Neural cell (in vitro differentiated cells): ENCODE data around the gene OR56A4.

ENCODE experiments used
- CTCF ChIP-seq: fragments of 450-650 bp; IDR thresholded peaks from 2 replicates; pipeline ENCODE4 v1.5.1; 2014; ENCODE audit warnings: antibody characterized with exemption, mild to moderate bottlenecking, moderate library complexity; ENCODE audit not compliant: poor library complexity, severe bottlenecking
- EP300 ChIP-seq: fragments of 450-650 bp; conservative IDR thresholded peaks from 2 replicates; pipeline ENCODE4 v1.6.1; 2014; ENCODE audit warnings: antibody characterized with exemption, mild to moderate bottlenecking, moderate library complexity; ENCODE audit not compliant: poor library complexity, severe bottlenecking
- POLR2AphosphoS5 ChIP-seq: IDR thresholded peaks from 2 replicates; pipeline ENCODE4 v1.6.1; 2012
- TF ChIP-seq, protein P1 (sequence below): IDR thresholded peaks from 2 replicates; pipeline ENCODE4 v1.6.1; 2012; ENCODE audit warnings: borderline replicate concordance

- TF ChIP-seq CTCF (no peak), EP300 (no peak), POLR2AphosphoS5 (no peak)
- TF ChIP-seq, protein P1, sequence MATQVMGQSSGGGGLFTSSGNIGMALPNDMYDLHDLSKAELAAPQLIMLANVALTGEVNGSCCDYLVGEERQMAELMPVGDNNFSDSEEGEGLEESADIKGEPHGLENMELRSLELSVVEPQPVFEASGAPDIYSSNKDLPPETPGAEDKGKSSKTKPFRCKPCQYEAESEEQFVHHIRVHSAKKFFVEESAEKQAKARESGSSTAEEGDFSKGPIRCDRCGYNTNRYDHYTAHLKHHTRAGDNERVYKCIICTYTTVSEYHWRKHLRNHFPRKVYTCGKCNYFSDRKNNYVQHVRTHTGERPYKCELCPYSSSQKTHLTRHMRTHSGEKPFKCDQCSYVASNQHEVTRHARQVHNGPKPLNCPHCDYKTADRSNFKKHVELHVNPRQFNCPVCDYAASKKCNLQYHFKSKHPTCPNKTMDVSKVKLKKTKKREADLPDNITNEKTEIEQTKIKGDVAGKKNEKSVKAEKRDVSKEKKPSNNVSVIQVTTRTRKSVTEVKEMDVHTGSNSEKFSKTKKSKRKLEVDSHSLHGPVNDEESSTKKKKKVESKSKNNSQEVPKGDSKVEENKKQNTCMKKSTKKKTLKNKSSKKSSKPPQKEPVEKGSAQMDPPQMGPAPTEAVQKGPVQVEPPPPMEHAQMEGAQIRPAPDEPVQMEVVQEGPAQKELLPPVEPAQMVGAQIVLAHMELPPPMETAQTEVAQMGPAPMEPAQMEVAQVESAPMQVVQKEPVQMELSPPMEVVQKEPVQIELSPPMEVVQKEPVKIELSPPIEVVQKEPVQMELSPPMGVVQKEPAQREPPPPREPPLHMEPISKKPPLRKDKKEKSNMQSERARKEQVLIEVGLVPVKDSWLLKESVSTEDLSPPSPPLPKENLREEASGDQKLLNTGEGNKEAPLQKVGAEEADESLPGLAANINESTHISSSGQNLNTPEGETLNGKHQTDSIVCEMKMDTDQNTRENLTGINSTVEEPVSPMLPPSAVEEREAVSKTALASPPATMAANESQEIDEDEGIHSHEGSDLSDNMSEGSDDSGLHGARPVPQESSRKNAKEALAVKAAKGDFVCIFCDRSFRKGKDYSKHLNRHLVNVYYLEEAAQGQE, result no peak
These were observed 45.6 kb upstream of the OR56A4 start for GRCh38 chr11:6052374-6052773.
